ENCODE measurements around the gene JCHAIN.

The JCHAIN gene

DNA sequence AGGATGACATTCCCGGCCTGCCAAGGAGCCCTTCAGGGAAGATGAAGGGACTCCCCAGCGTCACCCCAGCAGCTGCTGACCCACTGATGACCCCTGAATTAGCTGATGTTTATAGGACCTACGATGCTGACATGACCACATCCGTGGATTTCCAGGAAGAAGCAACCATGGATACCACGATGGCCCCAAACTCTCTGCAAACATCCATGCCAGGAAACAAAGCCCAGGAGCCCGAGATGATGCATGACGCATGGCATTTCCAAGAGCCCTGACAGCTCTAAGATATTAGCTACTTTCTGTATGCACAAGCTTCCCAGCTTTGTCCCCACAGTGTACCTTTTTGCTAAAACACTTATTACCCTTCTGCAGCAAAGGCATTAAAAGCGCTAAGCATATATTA is 59.8 kb downstream of the JCHAIN start:
- no peak overlapping the region for H3K27ac ChIP-seq
- H3K4me3 ChIP-seq, result no peak overlapping the region
